GM12872 (cell line): ENCODE data around the gene MLH1.

Experiments used
- CTCF ChIP-seq: IDR thresholded peaks from 3 replicates; pipeline ENCODE4 v1.5.1; 2011; ENCODE audit warnings: low read depth, mild to moderate bottlenecking, low read length, moderate library complexity; ENCODE audit not compliant: insufficient read depth

MLH1 gene

GRCh38 chr3:36956155-36956554 is 37.2 kb upstream of the MLH1 start:
- no peak for TF ChIP-seq CTCF

- peak; percentile 46; the same call in 2 of the 3 replicates for TF ChIP-seq CTCF
These were observed 36.3 kb upstream of the MLH1 start for GRCh38 chr3:36957063-36957462.

DNA sequence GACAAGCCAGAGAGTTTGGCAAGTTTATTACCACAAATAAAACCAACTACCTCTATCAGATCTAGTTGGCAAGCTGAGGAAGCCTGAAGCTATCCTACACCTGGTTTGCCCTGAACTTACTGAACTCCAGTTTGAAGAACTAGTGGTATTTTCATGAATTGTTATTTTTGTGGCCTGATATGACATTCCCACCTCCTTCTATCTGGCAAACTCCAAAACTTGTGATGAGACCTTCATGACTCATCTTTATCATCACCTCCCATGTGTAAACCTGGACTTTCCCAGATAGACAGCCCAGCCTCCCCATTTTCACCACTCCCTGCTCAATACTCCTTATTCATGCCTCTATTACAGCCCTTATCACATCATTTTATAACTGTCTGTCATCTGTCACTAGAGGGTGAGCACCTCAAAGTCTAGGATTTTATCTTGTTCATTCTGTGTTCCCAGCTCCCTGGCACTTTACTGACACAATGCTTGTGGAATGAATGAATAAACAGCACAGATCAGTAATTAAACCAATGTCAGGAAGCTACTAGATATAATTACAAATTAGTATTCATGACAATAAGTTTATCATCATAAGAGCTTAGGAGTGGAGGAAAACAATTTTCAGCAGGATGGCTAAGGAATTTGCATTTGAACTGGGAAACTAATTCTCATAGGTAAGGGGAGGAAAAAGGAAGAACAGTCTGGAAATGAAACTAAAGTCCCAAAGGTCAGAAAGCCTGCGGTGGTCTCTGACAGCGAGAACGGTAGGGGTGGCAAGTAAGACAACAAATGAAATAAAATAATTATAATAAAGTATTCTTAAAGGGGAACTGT is 35.2 kb upstream of the MLH1 start:
- no peak for TF ChIP-seq CTCF

DNA sequence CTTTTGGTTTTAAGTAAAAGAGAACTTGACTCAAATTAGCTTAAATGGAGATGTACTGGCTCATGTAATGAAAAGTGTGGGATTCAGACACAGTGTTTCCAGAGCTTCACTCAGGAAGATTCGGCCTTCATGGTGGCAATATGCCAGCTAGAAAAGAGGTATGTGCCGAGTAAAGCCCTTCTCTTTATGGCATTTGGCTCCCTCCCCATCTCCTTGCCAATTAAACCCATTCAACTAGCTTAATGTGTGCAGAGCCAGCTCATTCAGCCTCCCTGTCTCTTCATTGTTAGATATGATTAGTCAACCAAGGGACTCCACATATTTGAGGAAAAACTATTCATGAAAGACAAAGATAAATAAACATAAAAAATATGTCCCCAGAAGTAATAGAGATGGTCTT is 33.5 kb upstream of the MLH1 start:
- TF ChIP-seq CTCF, result no peak

DNA sequence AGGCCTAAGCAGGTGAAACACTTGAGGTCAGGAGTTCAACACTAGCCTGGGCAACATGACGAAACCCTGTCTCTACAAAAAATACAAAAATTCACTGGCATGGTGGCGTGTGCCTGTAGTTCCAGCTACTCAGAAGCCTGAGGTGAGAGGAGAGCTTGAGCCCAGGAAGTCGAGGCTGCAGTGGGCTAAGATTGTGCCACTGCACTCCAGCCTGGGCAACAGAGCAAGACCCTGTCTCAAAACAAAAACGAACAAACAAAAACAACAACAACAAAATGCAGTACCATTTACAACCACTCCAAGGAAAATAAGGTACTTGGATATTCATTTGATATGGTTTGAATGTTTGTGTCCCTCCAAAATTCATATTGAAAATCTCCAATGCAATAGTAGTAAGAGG is 32.8 kb upstream of the MLH1 start:
- no peak for TF ChIP-seq CTCF

GRCh38 chr3:36964331-36964730 is 29.0 kb upstream of the MLH1 start:
- TF ChIP-seq CTCF, result no peak

- TF ChIP-seq CTCF, result no peak
These were observed 28.5 kb upstream of the MLH1 start for GRCh38 chr3:36964817-36965216.
